ENCODE measurements around the gene BCAS4. TPM values are rescaled to one million over a fixed set of nuclear protein-coding genes. Genes with fewer than 3 reads are reported as not detected.

The BCAS4 gene
- total RNA-seq, 4 donors from 2014 or later = 0.30 to 0.84 (median 0.51) TPM

DNA sequence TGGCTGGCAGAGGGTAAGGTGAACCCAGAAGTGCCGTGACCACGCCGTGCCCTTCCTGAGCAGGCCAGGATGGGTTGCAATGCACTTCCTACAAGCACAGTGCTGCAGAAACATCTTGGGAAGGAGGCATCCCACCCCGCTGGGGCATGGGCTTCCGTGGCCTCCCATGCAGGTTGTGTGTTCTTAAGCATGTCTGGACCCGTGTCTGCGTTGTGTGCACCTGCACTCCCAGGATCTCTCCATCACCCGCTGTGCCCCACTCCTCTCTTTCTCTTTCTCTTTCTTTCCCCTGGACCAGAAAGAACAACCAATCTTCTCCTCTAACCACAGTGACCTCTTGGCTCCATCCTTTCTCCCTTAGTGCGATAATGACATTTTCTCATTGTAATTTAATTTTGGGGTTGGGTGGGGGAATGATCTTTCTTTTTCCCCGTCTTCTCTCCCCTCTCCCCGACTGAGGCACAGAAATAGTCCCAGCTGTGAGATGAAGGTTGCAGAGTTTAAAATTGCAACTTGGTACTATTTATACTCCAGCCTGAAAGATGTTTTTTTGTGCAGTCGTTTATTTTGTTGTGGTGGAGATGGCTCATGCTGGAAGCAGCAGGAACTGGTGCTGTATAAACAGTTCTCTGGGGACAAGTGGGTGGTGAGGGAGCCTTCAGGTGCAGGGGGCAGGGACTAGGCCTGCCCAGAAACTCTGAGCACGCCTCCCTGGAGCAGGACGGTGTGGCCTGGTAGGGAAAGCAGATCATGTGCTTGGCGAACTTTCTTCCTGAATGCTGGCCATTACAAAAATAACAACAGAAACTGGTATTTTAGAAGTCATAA, 20.5 kb downstream of the BCAS4 start:
- Histone ChIP-seq H3K9me3 (no peaks in the 10 kb centered on the region), H3K27me3 (no peaks in the 10 kb centered on the region), H3K36me3 (no peaks in the 10 kb centered on the region), H3K4me3 (no peak overlapping the region), H3K27ac (no peak overlapping the region), H3K4me1 (peaks cover 0 to 19% (median 6%) of the 10 kb centered on the region in 4 donors)
- DNase-seq (ENCODE audit: low spot score in 2 of 2) = no peak
- 63 to 66% methylated on average over 15 of the region's 15 CpGs for WGBS, 2 donors
- TF ChIP-seq EP300 (IDR thresholded peaks at IDR 0.05) (no peak), POLR2A (IDR thresholded peaks at IDR 0.05) (no peak)
- TF ChIP-seq, protein P1, sequence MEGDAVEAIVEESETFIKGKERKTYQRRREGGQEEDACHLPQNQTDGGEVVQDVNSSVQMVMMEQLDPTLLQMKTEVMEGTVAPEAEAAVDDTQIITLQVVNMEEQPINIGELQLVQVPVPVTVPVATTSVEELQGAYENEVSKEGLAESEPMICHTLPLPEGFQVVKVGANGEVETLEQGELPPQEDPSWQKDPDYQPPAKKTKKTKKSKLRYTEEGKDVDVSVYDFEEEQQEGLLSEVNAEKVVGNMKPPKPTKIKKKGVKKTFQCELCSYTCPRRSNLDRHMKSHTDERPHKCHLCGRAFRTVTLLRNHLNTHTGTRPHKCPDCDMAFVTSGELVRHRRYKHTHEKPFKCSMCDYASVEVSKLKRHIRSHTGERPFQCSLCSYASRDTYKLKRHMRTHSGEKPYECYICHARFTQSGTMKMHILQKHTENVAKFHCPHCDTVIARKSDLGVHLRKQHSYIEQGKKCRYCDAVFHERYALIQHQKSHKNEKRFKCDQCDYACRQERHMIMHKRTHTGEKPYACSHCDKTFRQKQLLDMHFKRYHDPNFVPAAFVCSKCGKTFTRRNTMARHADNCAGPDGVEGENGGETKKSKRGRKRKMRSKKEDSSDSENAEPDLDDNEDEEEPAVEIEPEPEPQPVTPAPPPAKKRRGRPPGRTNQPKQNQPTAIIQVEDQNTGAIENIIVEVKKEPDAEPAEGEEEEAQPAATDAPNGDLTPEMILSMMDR (IDR thresholded peaks at IDR 0.05) = no peak

DNA sequence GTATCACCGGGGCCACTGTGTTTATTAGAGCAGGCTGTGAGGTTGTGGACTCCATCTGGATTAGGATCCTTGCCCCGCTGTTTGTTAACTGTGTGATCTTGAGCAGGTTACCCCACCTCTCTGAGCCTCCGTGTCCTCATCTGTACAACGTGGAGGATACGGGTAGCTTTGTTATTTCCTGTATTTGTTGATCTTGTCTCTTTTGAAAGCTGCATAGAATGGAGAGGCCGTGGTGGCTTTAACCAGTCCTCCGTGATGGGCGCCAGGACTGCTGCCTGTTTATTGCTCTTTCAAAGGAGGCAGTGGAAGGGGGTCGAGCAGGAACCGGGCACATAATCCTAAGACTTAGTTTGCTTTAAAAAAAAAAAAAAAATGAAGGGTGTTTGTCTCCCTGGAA, 22.9 kb downstream of the BCAS4 start:
- no peaks in the 10 kb centered on the region for H3K27me3 ChIP-seq
- no peak for TF ChIP-seq EP300 (IDR thresholded peaks at IDR 0.05)
- TF ChIP-seq, protein P1 (IDR thresholded peaks at IDR 0.05) = no peak
- TF ChIP-seq POLR2A (IDR thresholded peaks at IDR 0.05) = no peak
- DNase-seq (ENCODE audit: low spot score in 2 of 2) = no peak
- no peak overlapping the region for H3K4me3 ChIP-seq
- H3K9me3 ChIP-seq = no peaks in the 10 kb centered on the region
- no peaks in the 10 kb centered on the region for H3K36me3 ChIP-seq
- H3K4me1 ChIP-seq = peaks cover 0 to 23% (median 6%) of the 10 kb centered on the region in 4 donors
- 71 to 85% methylated on average over 10 of the region's 10 CpGs for WGBS, 2 donors
- H3K27ac ChIP-seq = peak overlapping the region in 1 of 4 donors; percentile 2

DNA sequence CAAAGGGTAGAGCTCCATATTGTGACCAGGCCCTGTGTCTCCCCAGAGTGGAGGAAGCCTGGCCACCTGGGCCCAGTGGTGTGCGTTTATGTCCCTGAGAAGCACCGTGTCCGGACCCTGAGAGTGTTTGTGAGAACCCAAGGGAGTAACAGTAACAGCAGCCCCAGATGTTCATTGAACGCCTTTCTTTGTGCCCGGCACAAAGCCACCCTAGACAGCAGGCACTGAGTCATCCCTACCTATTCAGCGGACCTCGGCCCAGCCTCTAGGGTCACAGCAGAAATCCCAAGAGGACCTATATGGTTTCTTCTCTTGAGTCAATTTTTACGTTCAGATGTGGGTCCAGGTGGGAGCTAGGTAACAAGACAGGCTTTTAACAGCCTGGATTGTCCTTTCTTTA, 24.5 kb downstream of the BCAS4 start:
- Histone ChIP-seq H3K4me1 (peaks cover 0 to 23% (median 9%) of the 10 kb centered on the region in 4 donors), H3K9me3 (no peaks in the 10 kb centered on the region), H3K27me3 (no peaks in the 10 kb centered on the region), H3K36me3 (no peaks in the 10 kb centered on the region), H3K27ac (no peak overlapping the region), H3K4me3 (no peak overlapping the region)
- WGBS, 2 donors = 93 to 94% methylated on average over 7 to 8 of the region's 8 CpGs
- DNase-seq (ENCODE audit: low spot score in 2 of 2) = no peak
- TF ChIP-seq EP300 (IDR thresholded peaks at IDR 0.05) (no peak), POLR2A (IDR thresholded peaks at IDR 0.05) (no peak)
- TF ChIP-seq, protein P1 (IDR thresholded peaks at IDR 0.05) = no peak

DNA sequence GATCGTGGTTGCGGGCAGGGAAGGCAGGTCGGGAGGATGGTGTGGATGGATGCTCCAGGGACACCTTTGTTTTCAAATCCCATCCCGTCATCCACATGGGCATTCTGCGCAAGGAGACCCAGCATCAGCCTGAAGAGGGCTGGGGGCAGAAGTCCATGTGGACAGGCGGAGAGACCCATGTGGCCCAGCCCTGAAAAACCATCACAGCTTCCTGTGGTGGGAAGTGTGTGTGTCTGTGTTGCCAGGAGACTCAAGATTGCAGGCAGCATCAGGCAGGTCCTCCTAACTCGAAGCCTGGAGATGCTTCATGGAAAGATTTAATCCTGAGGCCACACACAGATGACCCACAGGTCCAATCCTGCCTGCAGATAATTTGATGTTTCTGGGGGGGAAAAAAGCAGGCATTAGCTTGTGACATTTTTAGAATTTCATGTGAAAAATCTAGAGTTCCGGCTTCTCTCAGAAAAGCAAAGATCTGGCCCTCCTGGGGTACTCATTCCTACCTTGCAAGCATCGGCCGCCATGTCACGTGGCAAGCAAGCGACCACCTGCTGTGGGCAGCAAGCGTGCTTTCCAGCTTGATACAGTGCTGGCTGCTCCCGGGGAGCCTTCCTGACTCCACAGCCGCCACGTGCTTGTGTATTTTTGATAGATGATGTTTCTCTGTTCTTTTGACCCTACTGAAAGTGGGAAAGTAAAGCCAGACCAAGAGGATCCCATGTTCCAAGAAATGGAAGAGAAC, 25.8 kb downstream of the BCAS4 start:
- no peaks in the 10 kb centered on the region for H3K9me3 ChIP-seq
- H3K27ac ChIP-seq = no peak overlapping the region
- H3K27me3 ChIP-seq = no peaks in the 10 kb centered on the region
- WGBS, 2 donors = 88 to 90% methylated on average over 16 of the region's 16 CpGs
- no peak for DNase-seq (ENCODE audit: low spot score in 2 of 2)
- no peaks in the 10 kb centered on the region for H3K36me3 ChIP-seq
- no peak overlapping the region for H3K4me3 ChIP-seq
- TF ChIP-seq EP300 (IDR thresholded peaks at IDR 0.05) (no peak), POLR2A (IDR thresholded peaks at IDR 0.05) (no peak)
- TF ChIP-seq, protein P1 (IDR thresholded peaks at IDR 0.05) = no peak
- H3K4me1 ChIP-seq = peaks cover 0 to 19% (median 6%) of the 10 kb centered on the region in 4 donors

Measured in tibial nerve (tissue), 4 donors.